ENCODE data around the gene ARSG.
A peak's percentile ranks its signal among the peaks of the same experiment; 100 is the strongest.

ARSG gene

GRCh38 chr17:68425979-68426378 lies 134.7 kb downstream of the ARSG start:
- no peak for DNase-seq (ENCODE audit: low spot score)

DNA sequence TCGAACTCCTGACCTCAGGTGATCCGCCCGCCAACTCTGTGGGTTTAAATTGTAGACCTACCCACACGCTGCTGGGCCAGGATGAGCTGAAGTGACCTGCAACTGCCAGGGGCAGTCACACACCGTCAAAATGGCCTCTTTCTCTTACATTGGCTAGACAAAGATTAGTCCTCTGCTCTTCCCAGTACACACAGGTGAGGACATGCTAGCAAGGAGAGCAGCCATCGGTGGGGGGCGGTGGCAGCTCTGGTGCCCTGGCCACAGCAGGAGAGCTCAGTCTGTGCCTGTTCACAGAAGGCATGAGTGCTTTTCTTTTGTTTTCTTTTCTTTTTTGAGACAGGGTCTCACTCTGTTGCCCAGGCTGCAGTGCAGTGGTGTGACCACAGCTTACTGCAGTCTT lies 136.3 kb downstream of the ARSG start:
- no peak for DNase-seq (ENCODE audit: low spot score)

DNA sequence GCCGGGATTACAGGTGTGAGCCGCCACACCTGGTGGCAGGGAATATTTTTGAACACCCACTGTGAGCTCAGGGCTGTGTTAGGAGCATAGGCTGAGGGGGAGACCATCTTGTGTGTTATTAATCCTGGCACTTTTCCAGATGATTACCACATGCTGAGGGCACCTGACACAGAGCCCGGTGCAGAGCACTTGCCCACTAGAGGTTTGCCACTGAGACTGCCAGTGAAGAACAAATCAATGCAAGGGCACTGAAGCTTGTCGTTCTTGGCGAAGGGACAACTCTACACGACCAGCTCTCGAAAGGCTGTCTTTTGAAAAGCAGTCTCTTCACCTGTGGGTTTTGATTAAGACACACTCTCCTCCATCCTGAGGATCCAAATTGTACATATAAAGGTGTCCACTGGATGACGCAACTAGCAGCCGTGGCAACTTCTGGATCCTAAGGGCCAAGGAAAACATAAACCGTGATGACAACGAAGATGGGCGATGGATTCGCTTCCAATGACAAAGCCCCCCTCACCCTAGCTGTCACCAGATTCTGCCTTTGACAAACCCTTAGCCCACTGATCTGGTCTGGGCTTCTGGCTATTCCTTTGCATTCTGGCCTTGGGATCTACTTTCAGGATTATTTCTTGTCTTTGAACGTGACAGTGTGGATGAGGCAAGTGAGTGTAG lies 137.3 kb downstream of the ARSG start:
- no peak for DNase-seq (ENCODE audit: low spot score)

DNA sequence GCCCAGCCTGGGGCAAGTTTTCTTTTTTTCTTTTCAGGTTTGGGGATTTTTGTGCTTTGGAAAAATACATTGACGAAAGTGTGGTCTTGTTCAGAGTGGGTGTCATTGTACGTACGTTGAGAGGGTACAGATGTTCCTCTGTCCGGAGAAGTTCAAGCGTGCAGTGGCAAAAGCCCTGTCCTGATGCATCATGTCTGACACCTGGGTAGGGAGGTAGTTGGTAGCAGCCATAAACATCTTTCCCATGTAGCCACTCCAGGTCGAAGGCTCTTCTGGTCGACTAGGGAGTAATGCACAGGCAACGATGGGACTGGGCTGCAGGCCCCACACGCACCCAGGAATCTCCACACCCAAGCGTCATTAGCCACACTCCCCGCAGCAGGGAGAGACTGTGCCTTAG lies 138.6 kb downstream of the ARSG start:
- DNase-seq (ENCODE audit: low spot score) = no peak

DNA sequence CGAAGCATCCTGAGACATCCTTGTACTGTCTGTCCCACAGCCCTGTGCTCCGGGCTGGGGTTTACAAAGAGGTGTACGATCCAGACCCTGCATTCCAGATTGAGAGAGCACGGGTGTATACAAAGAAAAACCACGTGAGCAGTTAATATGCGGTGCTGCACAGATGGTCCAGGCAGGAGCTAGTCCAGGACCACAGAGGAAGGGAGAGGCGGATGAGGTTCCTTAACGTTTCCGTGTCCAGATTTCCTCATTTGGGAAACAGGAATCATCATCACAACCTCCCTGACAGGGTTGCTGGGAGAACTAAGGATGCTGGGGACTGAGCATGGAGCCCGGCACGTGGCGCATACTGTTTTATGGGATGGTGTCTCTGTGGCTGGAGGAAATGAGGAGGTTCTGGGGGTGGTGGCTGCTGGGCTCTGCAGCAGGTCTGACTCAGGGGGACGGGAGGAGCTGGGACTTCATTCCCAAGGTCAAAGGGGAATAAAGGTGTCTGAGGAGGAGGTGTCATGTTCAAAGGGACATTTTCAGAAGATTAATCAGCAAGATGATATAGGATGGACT lies 139.8 kb downstream of the ARSG start:
- no peak for DNase-seq (ENCODE audit: low spot score)

DNA sequence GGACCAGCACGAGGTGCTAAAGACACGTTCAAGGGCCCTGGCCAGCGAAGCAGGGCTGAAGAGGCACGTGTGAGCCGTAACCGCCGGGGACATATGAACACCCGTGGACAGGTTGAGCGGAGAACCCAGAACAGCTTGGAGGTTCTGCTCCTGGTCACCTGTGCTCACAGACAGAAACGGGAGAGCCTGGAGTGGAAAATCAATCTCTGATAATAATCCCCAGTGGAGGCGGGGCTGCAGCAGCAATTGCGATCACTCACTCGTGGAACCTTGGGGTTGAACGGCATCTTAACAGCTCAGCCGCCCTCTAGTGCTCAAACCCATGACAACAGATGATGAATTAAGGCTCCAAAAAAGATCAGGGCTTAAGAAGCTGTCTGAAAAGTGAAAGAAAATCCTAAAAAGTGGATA lies 140.4 kb downstream of the ARSG start:
- peak; percentile 43 for DNase-seq (ENCODE audit: low spot score)

- no peak for DNase-seq (ENCODE audit: low spot score)
These were observed 141.0 kb downstream of the ARSG start for GRCh38 chr17:68432086-68432864.

GRCh38 chr17:68433211-68433610 lies 141.9 kb downstream of the ARSG start:
- DNase-seq (ENCODE audit: low spot score) = no peak

DNA sequence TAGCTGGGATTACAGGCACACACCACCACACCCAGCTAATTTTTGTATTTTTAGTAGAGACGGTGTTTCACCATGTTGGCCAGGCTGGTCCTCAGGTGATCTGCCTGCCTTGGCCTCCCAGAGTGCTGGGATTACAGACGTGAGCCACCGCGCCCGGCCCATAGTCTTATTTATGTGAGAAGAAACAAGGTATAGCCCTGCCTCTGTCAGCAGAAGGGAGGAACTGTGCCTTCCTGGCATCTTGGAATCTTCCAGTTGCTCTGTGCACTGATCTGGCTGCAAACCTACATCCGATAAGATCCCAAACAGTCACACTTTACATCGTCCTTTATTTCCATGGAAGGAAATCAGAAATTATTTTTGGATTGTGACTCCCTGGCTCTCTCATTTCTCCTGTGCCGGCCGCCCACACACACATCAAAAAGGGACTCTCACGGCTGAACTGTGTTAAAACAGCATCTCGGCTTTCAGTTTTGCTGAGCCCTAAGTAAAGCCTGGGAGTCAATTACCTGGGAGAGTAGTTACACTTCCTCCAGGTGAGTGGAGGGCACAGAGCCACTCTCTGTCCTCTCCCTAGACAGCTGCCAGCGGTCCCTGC lies 142.7 kb downstream of the ARSG start:
- DNase-seq (ENCODE audit: low spot score) = no peak

- no peak for DNase-seq (ENCODE audit: low spot score)
These were observed 144.1 kb downstream of the ARSG start for GRCh38 chr17:68435361-68435760.

DNA sequence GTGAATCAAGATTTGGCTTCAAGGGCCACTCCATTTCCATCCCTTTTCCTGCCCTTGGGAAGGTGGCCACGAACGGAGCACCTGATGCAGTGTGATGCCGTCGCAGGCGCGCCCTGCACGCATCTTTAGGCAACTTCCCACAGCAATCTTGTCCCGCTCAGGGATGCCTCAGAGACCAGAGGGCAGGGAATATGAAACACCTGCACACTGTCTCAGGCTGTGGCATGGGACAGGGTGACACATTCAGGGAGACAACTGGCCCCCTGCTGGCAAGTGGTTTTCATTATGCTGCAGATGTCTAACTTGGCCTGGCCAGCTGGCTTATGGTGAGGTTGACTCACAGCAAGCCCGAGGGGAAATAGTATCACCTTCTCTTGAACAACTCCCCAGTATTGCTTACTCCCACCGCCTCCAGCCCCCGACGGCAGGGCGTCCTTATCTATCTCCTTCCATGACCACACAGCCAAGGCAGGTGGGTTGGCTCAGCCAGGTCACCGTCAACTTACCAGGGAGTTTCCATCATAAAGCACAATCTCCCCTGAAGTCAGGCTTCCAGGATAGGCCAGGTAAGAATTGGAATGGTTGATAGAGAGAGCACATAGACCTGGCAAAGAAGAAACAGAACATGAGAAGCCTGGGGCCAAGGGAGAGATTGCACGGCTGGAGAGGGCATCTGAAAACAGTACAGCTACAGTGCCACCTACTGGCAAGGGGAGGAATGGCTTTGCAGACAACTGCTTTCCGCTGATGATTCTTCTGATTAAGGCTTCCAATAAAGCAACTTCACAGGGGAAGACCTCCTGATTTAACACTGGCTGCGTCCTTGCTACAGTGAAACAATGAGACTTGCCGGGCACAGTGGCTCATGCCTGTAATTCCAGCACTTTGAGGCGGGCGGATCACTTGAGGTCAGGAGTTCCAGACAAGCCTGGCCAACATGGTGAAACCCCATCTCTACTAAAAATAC lies 144.9 kb downstream of the ARSG start:
- DNase-seq (ENCODE audit: low spot score) = peak; percentile 80

DNA sequence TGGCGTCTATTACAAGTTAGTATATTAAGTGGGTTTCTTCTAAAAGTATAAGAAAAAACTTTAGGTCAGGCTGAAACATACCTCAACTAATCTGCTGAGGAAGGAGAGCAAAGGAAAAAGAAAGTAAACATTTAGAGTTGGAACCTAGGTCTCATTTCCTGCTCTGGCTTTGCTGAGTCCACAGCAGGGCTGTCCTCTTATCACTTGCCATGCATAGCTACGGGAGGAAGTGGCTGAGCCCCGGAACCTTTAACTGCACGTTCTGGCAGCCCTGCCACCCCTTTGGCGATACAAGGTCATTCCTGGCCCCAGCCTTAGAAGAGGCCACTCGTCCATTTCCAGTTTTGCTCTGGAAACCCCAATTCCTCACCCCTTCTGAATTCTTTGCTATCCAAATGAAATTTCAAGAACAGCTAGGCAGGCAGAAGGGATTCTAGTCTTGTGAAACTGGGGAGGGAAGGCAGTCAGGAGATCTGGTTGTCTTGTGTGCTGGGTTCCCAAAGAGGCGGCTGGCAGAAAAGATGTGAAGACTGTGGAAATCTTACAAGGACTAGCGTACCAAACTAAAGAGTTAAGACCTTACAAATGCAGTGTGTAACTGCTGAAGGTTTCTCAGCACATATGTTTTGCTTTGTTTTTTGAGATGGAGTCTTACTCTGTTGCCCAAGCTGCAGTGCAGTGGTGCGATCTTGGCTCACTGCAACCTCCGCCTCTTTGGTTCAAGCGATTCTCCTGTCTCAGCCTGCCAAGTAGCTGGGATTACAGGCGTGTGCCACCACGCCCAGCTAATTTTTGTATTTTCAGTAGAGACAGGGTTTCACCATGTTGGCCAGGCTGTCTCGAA lies 146.9 kb downstream of the ARSG start:
- DNase-seq (ENCODE audit: low spot score) = no peak

DNA sequence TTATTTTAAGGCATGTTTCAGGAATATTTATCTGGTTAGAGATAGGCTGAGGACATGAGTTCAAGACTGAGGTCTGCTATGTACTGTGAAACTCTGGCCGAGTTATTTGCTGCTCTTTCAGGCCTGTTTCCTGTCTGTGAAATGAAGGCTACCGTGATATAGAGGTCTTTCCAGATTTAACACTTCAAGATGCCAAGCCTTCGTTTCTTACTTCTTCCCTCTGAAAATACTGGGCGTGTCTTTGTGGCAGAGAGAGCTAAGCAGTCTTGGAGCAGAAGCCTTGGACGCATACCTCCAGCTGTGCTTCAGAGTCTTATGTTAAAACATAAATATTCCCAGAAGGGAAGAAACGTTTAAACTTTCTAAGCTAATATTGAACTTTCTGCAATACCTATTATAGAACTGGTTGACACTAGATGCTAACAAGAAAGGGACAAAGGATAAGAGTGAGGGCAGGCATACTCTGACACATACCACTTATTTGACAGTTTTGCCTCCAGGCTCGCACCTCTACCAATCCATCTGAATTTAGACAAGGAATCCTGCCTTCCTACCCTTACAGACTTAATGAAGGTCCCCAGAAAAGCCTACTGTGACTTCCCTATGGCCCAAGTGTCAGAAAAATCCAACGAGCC lies 148.5 kb downstream of the ARSG start:
- DNase-seq (ENCODE audit: low spot score) = no peak

- no peak for DNase-seq (ENCODE audit: low spot score)
These were observed 149.2 kb downstream of the ARSG start for GRCh38 chr17:68440526-68440925.

- DNase-seq (ENCODE audit: low spot score) = no peak
These were observed 149.9 kb downstream of the ARSG start for GRCh38 chr17:68441070-68441770.

DNA sequence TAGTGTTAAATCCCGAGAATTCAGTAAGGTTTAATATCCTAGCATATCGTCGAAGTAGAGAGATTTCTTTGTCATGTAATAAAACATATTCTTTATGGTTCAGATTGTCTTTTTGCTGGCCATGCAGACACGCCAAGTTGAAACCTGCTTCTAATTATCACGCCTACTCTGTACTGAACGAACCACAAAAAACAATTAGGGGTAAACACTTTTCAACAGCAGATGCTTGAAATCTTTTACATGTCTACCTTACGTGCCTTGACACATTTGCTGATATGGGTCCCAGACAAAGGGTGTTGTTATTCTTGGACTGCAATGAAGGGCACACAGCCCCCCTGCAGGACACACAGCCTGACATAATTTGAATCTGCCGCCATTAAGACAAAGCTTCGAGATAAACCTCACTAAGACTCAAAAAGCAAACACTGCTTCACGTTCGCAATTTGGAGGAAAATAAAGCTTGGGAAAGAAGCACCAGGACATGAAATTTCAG lies 152.7 kb downstream of the ARSG start:
- DNase-seq (ENCODE audit: low spot score) = no peak

- DNase-seq (ENCODE audit: low spot score) = no peak
These were observed 154.4 kb downstream of the ARSG start for GRCh38 chr17:68445671-68446070.

GRCh38 chr17:68446626-68447041 lies 155.3 kb downstream of the ARSG start:
- DNase-seq (ENCODE audit: low spot score) = peak; percentile 57

Data from SK-N-DZ (cell line).